Iris pigment epithelial cell (primary cell): Measurements from ENCODE around the gene CTRB1.
A peak's percentile ranks its signal among the peaks of the same experiment; 100 is the strongest.
"Not testable (repeated sequence)": the region's sequence is repeated elsewhere in the genome, so short reads cannot be mapped to it uniquely, and the experiment has no call there.

Experiments used
- DNase-seq: peaks from one replicate; pipeline ENCODE4 v3.0.0-alpha.2; 2011; ENCODE audit warnings: low read depth

Gene CTRB1

DNA sequence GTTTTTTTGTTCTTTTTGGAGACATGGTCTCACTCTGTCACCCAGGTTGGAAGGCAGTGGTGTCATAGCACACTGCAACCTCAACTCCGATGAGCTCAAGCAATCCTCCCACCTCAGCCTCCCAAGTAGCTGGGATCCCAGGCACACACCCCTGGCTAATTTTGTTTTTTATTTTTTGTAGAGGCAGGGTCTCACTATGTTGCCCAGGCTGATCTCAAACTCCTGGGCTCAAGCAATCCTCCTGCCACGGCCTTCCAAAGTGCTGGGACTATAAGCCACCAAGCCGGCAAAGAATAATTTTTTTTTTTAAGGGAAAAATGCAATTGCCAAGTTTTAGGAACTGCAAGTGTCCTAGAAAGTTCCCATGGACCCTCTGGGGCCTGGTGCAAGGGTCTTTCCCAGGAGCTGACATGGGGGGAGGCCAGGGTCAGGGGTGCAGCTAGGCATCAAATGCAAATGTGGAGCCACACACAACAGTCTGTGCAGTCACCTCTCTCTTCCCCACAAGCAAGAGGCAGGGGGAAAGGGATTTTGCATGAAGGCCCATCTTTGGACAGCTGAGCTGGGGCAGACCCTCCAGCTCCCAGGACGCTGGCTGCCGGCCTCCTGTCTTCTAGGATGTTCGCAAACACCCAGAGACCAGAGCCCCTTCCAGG is 52.8 kb downstream of the CTRB1 start:
- no peak for DNase-seq

DNA sequence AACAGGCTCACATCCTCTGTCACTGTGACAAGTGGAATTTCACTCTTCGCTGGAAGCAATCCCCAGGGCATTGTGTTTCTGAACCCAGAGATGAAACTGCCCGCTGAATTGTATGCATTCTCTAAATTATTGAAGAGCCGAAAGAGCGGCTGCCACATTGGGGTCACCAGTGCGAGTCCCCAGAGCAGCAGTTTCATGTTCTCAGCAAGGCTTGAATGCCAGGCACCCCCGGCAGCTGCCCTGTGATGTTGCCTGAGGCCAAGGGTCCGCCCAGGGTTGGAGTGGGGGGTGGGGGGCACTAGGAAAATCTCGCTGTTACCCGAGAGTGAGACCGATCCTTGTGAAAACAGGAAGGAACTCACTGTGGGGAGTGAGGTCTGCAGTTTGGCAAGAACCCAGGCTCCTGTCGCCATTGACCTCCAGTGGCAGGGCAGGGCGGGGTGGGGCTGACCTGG is 53.3 kb downstream of the CTRB1 start:
- DNase-seq, result no peak

DNA sequence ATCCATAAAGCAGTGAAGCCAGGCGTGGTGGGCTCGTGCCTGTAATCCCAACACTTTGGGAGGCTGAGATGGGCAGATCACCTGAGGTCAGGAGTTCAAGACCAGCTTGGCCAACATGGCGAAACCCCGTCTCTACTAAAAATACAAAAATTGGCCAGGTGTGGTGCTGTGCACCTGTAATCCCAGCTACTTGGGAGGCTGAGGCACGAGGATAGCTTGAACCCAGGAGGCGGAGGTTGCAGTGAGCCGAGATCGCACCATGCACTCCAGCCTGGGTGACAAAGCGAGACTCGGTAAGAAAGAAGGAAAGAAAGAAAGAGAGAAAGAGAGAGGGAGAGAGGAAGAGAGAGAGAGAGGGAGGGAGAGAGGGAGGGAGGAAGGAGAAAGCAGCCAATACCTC is 53.8 kb downstream of the CTRB1 start:
- DNase-seq, result not testable (repeated sequence)

DNA sequence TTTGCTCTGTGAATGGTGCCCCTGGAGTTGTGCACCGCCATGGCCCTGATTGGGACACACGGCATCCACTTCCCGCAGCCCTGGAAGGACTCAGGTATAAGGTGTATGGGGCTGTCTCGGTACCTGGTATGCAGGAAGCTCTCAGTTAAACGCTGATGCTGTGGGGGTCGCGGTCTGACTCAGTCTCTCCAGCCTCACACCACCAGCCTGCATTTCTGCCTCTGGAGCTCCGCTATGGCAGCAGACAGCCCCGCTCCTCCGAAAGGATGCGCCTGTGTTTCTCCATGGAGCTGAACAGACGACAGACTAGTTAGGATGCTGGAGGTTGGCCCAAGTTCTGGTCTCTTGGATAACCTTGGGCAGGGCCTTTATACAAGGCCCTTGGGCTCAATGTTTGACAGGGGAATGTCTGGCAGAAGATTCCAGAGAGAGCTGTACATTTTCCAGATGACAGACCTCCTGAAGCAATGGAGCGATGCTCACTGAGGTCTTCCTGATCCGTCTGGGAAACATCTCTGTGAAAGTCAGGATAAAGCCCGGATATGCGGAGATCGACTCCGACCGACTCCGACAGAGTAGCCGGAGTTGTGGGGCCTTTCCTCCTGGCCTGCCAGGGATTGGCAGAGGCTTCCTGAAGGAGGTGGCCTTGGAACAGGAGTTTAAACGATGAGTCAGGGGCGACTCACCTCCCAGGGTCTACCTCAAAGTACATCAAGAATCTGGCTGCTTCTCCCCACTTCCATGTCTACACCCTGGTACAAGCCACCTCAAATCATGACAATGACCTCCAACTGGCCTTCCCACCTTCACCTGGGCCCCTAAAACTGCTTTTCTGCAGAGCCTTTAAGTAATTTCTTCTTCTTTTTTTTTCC is 54.5 kb downstream of the CTRB1 start:
- peak; percentile 71 for DNase-seq
